Ureter (tissue), 1 donor: ENCODE data around the gene GABRB2. TPM values are rescaled to one million over a fixed set of nuclear protein-coding genes. Genes with fewer than 3 reads are reported as not detected.
"Not testable (repeated sequence)": the region's sequence is repeated elsewhere in the genome, so short reads cannot be mapped to it uniquely, and the experiment has no call there.

Experiments
- DNase-seq: peaks from one replicate; pipeline ENCODE4 v3.0.0-alpha.2; 2020; ENCODE audit warnings: low spot score
- total RNA-seq: library from RNA; stranded (reverse); gene quantifications from one replicate; pipeline ENCODE4 v1.2.4, GENCODE V29; 2023
- donor health status: DM: yes; HTN: yes; CAD: no.

The GABRB2 gene
- total RNA-seq, 1 donor from 2014 or later = 0.34 TPM

DNA sequence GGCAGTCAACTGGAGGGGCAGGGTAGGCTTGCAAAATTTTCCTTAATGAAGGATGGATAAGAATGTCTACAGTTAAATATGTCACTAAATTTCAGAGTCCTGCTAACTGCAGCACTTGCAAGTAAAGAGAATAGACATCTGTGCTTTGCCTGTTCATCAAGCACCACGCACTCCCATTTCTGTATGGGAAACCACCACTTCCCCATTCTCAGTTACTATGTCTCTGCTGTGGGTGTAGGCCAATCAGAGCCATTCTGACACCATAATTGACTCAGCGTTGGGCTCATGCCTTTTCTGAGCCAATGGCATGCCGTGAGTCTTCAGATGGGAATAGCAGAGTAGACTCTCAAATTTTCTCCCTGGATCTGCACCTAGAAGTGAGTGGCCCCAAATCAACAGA lies 247.5 kb downstream of the GABRB2 start:
- no peak for DNase-seq

DNA sequence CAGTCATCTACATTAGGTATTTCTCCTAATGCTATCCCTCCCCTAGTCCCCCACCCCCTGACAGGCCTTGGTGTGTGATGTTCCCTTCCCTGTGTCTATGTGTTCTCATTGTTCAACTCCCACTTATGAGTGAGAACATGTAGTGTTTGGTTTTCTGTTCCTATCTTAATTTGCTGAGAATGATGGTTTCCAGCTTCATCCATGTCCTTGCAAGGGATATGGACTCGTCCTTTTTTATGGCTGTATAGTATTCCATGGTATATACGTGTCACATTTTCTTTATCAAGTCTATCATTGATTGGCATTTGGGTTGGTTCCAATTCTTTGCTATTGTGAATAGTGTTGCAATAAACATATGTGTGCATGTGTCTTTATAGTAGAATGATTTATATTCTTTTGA lies 249.1 kb downstream of the GABRB2 start:
- DNase-seq = not testable (repeated sequence)

DNA sequence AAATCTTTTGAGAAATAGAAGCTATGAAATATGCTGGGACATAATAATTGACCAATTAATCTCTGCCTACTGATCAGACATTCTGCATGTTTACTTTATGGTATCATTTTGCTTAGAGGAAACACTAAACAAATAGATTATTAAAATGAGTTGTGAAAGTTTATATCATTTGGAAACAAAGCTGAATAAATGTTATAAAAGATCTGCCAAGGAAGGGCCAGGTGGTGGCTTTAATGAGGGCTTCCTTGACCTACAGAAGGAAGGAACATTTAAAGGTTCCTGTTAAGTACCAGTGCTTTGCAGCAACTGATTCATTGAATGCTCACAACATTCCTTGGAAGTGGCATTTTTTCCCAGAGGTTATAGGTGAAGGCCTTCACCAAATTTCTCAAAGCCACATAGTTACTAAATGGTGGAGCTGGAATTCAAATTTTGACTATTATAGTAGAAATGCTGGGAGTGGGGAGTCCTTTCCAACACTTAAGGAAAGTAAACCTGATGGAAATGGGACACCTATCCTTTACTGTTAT lies 250.7 kb downstream of the GABRB2 start:
- no peak for DNase-seq

DNA sequence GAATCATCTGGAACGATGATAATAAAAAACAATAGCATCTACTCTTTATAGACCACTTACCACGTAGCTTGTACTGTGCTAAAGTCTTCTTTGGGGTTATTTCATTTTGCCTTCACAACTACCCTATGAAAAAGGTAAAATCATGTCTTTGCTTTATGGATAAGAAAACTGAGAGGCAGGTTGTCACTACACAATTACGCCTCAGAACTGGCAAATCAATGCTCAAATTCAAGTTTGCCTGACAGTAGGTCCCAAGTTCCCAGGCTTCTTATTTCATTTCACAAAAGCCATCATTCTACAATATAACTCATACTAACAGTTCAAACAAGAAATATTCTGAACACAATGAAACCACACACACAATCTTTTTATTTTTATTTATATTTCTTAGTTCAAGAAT lies 258.5 kb downstream of the GABRB2 start:
- DNase-seq = no peak

DNA sequence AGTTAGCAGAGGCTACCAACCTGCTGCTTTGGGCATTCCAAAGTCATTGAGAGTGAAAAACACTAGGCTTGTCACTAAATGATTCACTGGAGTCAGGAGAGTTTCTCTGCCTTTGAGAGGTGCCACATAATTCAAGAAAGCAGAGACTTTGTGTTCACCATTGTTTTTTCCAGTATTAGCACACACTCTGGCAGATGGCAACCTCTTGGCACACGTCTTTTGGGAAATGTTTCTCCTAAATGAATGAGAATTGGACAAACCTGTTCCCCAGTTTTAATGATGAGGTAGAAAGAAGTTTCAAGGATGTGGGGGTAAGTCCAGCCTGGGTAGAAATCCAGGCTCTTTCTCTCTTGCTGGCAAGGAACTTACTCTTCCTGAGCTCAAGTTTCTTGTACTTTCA lies 259.1 kb downstream of the GABRB2 start:
- no peak for DNase-seq

DNA sequence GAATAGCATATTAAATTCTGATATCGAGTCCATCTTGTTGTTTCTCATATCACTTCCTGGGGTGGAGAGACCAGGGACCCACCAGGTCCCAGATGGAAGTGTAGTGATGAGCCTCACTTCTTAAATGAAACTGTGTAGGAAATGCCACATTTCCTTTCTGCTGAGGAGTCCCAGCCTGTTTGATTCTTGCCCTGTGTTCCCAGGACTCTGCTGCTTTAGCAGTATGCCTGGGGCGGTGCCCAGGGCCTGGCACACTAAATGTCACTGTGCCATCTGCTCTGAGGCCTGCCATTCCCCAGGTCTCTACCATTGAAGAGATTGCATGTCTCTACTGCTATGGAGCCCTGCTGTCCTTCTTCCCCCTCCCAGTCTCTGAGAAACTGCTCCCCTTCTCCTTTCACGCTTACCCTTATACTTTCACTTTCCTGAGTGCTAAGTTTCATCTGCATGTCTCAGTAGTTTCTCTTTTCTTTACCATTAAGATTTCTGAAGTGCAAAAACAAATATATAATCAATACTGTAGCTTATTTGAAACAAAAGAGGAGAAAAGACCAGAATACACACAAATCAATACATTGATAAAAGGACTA lies 260.4 kb downstream of the GABRB2 start:
- DNase-seq = no peak

DNA sequence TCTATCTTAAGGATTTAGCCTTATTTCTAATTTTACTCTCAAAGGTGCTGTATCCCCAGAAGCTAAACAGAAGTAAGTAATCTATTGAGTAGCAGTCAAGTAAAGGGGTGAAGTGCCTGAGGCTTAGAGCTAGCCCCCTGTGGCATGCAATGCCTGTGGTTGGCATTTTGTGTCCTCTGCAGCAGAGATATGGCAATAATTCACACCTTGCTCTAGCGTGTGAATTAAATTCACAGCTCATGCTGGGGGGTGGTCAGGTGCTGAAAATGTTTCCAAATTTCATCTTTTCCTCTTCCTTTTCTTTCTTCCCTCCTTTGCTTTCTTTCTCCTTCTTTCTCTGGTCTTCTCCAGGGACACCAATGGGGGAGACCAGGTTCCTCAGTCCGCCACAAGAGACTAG lies 262.1 kb downstream of the GABRB2 start:
- DNase-seq = no peak

DNA sequence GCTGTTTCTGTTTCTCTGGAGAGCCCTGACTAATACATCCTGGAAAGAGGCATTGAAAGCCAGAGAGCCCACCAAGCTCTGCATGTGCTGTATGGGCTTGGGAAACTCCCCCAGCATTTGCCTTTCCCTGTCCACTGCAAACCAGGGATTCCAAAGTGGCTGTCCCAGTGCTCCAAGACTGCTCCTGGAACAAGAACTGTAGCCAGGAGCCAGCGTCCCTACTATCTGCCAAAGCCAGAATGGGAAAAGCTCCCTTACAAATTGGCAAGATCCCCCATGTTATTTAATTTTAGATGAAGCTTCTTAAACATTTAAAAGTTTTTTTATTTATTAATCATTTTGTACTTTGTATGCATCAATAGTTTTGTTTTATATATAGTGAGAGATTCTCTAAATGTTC lies 263.2 kb downstream of the GABRB2 start:
- DNase-seq = no peak

DNA sequence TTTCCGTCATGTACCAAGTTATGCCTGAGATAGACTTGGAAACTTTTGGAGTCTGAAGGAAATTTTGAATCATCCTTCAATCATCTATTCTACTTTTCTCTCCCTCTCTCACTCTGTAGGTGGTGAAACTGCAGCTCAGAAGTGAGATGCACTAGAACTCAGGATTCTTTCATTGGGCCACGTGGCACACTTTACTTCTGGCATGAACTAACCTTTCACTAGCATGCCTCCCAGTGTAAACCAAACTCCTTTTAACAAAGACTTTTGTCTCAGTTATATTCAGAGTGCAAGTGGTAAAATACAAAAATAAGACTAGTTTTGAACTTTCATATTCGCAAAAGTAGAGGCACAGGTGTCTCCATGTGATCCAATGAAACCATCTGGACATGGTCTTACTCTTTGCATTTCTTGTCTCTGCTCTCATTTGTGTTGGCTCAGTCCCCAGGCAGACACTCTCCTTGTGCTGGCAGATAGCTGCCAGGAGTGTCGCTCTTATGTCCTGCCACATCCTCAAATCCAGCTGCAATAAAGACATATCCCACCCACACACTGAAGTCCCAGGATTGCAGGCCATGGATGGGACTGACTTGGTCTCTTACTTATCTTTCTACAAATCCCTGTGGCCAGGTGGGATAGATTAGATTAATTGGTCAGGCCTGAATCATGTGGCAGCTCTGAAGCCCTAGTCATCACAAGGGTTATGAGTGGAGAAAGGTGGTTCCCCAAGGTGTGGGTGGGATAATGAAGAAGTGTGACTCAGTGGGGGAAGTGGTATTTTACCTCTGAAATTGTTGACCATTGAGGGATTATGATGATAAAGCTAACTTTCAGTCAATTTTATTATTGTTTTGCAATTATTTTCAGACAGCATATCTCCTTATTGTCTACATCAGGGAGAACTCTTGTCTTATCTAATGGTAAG lies 267.5 kb downstream of the GABRB2 start:
- DNase-seq = no peak

DNA sequence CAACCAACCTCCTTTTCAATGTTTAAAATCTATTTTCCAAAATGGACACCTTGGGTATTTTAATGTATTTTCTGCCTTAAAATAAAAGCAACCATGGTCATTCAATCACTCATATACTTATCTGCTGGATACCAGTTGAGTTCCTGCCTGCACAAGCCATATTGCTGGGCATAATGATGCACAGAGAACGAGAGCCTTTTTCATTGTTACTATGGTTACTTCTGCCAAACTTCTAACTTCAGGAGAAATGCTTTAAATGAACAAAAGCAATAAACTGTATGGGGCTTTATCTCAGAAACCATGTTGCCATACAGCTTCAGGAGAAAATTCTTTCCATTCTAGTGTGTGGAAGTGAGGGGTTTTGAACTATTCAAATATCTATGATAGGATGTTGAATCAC lies 269.5 kb downstream of the GABRB2 start:
- DNase-seq = no peak

DNA sequence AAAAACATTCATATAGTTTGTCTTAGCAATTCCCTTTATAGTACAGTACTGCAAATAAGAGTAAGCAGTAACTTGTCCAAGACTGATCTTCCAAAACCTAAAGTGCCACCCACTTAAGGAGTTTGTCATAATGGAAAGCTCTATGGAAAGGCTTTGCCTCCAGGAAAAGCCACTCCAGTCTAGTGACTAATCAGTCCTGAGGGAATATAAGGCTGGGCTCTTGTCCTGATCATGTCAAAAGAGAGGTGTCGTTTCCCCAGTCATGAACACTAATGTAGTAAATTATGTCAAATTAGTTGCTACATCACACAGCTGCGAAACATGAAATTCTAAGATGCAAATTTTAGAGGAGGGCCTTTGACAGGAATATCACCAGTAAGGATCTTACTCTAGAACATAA lies 271.6 kb downstream of the GABRB2 start:
- DNase-seq = no peak

DNA sequence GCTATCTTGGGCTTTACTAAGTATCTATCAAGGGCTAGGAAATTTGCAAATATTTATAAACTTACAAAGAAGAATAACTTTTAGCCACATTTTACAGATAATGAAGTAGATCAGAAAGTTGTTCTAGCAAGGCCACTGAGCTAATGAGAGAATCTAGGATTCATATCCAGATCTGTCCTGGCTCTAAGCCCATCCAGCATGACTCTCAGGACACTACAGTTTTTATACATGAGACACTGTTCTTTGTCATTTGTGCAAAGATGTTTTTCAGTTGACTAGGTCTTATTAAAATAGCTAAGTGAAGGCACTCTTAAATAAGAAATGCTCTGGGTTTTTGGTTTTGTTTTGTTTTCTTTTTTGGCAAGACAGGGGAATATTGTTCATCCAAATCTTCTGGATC lies 273.1 kb downstream of the GABRB2 start:
- no peak for DNase-seq

DNA sequence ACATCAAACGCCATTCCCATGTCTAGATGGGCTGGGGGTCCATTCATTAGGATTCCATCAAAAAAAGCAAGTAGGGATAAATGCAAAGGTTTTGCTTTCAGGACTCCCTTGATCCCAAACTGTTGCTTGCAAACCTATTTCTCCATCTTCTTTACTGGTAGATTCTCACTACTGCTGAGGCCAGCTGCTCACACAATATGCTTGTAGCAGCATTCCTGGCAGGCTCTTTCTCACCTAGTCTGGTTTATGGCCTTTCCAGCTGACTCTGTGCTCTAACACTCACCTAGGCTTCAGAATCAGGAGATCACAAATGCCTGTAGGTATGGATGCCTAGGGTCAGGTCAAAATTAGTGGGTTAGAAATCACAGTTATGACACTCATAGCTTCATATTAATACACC lies 274.7 kb downstream of the GABRB2 start:
- DNase-seq = no peak

DNA sequence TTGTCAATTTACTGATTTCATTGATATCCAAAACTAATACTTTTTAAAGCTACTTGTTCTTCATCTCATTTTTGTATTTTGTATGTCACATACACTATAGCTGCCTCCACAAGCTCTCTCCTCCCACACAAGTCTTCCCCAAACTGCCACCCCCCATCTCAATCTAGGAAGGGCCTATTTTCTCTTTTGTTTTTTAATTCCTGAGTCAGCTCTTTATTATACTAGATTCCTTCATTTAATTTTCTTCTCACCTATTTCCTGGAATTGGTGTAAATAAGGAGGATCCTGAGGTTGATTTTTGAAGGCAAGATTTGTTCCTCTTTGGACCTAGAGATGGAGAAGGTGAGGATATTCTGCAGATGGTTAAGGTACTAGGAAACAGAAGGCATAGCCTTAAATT lies 277.4 kb downstream of the GABRB2 start:
- DNase-seq = no peak

DNA sequence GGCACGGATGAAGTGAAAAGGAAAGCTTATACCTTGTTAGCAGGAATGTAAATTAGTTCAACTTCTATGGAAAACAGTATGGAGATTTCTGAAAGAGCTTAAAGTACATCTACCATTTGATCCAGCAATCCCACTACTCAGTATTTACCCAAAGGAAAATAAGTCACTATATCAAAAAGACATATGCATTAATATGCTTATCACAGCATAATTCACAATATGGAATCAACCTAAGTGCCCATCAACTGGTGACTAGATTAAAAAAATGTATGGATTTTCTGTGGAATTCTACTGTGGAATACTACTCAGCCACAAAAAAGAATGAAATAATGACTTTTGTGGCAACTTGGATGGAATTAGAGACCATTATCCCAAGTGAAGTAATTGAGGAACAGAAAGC lies 279.6 kb downstream of the GABRB2 start:
- DNase-seq = no peak

DNA sequence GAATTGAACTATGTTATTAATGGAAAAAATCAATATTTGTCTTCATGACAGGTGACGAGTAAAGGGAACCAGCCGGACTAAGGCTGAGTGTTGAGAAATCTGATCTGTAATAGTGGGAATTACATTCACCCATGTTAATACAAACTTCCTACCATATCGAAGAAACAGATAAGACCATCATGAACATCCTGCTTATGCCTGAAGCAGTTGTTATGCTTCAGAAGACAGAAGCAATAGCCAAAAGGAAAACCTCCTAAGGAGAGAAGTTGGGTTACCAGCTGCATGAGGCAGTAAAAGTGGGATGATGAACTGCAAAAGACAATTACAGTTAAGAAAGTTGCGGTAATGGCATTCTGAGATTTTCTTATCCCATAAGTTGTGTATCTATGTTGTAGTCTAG lies 281.5 kb downstream of the GABRB2 start:
- DNase-seq = no peak

DNA sequence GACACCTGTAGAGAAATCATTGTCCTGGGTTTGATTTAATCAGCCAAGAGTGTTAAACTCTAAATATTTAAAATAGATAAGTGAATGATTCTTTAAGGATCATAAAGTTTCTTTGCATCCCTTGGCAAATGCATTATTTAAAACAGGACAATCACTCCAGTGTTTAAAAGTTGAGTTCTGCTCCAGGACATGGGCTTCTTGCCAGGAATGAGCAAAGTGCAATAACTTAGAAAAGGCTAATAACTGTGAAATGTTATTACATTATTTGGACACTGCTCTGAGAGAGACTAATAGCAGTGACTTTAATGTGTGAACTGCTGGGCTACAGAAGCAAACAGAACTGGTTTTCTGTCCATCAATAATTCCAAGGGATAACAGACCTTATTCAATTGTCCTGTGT lies 283.3 kb downstream of the GABRB2 start:
- DNase-seq = no peak

DNA sequence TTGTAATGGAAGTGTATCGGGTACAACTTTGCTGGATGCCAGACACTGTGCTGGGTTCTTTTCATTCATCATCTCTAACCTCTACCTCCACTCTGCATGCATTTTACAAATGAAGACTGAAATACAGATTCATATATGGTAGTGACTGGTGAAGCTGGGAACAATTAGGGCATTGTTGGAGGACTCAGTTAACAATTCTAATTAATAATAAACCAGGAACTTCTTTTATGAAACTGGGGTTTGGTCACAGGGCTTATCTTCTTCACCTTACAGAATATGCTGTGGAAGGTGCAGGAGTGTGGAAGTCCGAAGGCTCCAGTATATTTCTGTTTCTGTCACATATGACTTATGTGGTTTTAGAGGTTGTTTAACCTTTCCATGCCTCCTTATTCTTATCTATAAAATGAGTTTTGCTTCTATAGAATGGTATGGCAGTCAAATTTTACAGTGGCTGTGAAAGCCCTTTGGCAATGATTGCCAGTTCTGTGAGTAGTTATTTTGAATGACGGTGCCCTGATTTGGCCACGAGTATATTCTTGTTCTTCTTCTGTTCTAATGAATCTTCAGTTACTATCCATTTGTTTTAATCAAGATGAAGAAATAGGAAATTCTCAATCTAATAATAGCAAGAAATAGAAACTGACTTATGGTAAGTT lies 284.7 kb downstream of the GABRB2 start:
- no peak for DNase-seq

DNA sequence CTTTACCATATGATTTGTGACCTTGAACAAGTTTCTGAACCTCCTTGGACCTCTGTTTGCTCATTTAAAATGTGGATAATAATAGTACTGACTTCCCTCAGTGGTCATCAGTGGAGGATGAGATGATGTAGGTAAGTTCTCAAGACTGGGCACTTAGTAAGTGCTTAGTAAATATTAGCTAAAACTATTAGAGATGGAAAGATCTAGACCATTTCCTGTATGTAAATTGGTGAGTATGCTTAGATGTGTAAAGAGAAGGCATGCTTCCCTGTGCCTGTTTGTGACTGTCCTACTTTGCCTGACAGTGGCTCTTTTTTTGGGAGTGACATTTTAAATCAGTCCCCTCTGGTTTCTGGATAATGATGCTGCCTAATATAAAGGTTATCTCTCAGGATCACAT lies 288.1 kb downstream of the GABRB2 start:
- no peak for DNase-seq

DNA sequence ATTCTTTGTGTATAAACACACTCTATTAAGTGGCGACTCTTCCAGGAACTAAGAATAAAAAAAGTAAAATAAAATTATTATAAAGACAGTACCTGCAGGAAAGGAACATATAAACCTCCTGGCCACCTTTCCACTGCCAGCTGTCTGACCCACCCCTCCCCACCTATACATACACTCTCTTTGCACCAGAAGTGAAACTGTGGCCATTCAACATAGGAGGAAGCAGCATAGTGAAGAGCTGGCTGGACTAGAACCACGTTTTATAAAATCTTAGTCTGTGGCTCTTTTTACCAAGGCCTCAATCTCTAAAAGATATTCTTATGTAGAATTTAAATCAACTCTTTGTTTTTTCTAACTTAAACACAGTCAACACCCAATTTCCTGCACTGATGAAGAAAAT lies 289.6 kb downstream of the GABRB2 start:
- no peak for DNase-seq

DNA sequence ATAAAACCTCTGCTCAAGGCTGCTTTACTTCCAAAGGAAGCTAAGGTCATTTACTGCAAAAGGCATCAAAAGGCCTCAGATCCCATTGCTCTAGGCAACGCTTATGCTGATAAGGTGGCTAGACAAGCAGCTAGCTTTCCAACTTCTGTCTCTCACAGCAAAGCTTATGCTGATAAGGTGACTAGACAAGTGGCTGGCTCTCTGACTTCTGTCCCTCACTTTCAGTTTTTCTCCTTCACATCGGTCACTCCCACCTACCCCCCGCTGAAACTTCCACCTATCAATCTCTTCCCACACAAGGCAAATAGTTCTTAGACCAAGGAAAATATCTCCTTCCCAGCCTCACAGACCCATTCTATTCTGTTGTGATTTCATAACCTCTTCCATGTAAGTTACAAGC lies 293.6 kb downstream of the GABRB2 start:
- DNase-seq = not testable (repeated sequence)

DNA sequence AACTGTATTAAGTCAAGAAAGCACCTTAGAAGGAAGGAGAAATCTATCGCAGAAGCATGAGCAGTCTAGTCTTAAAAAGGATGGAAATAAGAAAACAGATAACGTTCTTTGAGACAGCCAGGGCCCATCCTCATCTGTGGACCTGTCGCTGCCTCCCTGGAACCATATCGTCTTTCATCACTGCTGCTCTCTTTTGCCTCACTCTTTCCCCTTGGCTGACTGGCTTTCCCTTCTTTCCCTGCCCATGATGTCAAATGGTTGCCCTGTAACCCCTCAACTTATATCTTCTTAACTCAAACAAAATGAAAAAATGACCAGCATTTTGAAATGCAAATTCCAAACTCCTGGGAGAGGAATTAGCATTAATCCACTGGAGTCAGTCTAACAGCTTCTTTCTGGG lies 299.8 kb downstream of the GABRB2 start:
- no peak for DNase-seq

DNA sequence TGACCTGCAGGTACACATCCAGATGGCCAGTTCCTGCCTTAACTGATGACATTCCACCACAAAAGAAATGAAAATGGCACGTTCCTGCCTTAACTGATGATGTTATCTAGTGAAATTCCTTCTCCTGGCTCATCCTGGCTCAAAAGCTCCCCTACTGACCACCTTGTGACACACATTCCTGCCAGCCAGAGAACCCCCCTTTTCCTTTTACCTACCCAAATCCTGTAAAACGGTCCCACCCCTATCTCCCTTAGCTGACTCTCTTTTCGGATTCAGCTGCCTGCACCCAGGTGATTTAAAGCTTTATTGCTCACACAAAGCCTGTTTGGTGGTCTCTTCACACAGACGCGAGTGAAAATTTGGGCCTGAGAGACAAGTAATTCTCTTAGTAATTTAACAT lies 300.7 kb downstream of the GABRB2 start:
- not testable (repeated sequence) for DNase-seq
